CD14-positive monocyte (primary cell): Measurements from ENCODE around the gene UNK. TPM values are rescaled to one million over a fixed set of nuclear protein-coding genes. Genes with fewer than 3 reads are reported as not detected.
A peak's percentile ranks its signal among the peaks of the same experiment; 100 is the strongest.
"Not testable (repeated sequence)": the region's sequence is repeated elsewhere in the genome, so short reads cannot be mapped to it uniquely, and the experiment has no call there.

Experiments
- DNase-seq, 3 donors: peaks; one replicate each; pipeline ENCODE4 v3.0.0-alpha.2; 2011 to 2022
- H2AFZ ChIP-seq: 2 replicates; pipeline ENCODE4 v1.6.0; 2012; ENCODE audit warnings: mild to moderate bottlenecking, low read depth, low read length, inconsistent platforms; ENCODE audit not compliant: insufficient read depth, poor library complexity, severe bottlenecking
- H3K27ac ChIP-seq, 2 donors: 1 replicate in 1 of 2; 2 replicates in 1 of 2; pipeline ENCODE4 v1.5.1; 2012 to 2013; ENCODE audit warnings: low read length in 2 of 2, control low read depth in 1 of 2, inconsistent platforms in 1 of 2, low read depth in 1 of 2, mild to moderate bottlenecking in 1 of 2
- H3K27me3 ChIP-seq, 2 donors: one replicate each; pipeline versions ENCODE4 v1.6.0 to v1.6.1; 2011 to 2013; ENCODE audit warnings: low read length in 2 of 2; ENCODE audit not compliant: control insufficient read depth in 2 of 2, insufficient read depth in 2 of 2
- H3K36me3 ChIP-seq, 2 donors: replicated peaks in 1 of 2; 1 replicate in 1 of 2; 2 replicates in 1 of 2; pipeline versions ENCODE4 v1.5.1 to v1.6.1; 2012 to 2013; ENCODE audit warnings: low read length in 2 of 2, control low read depth in 1 of 2, inconsistent platforms in 1 of 2, mild to moderate bottlenecking in 1 of 2; ENCODE audit not compliant: insufficient read depth in 2 of 2, control insufficient read depth in 1 of 2
- H3K4me1 ChIP-seq, 2 donors: 1 replicate in 1 of 2; 2 replicates in 1 of 2; pipeline versions ENCODE4 v1.5.1 to v1.6.1; 2012 to 2013; ENCODE audit warnings: low read length in 2 of 2, control low read depth in 1 of 2, inconsistent platforms in 1 of 2, mild to moderate bottlenecking in 1 of 2, moderate library complexity in 1 of 2; ENCODE audit not compliant: insufficient read depth in 2 of 2, control insufficient read depth in 1 of 2
- H3K4me2 ChIP-seq: replicated peaks from 2 replicates; pipeline ENCODE3; 2012; ENCODE audit warnings: low read length, moderate library complexity, mild to moderate bottlenecking; ENCODE audit not compliant: poor library complexity, severe bottlenecking; ENCODE audit errors: extremely low read depth
- H3K4me3 ChIP-seq, 3 experiments: fragments of 200-600 bp in 1 of 3; sonication (generic) in 1 of 3; replicated peaks in 1 of 3; 1 replicate in 2 of 3; 2 replicates in 1 of 3; pipeline ENCODE4 v1.5.1; 2011 to 2013; ENCODE audit warnings: low read length in 3 of 3, mild to moderate bottlenecking in 3 of 3, control low read depth in 2 of 3, low read depth in 2 of 3, inconsistent platforms in 1 of 3, moderate library complexity in 1 of 3
- H3K79me2 ChIP-seq: 2 replicates; pipeline ENCODE4 v1.6.0; 2012; ENCODE audit warnings: mild to moderate bottlenecking, control low read depth, inconsistent platforms, low read length, moderate library complexity; ENCODE audit not compliant: insufficient read depth
- H3K9ac ChIP-seq: 2 replicates; pipeline ENCODE4 v1.6.0; 2017; ENCODE audit warnings: low read length, mild to moderate bottlenecking; ENCODE audit not compliant: insufficient read depth, poor library complexity, severe bottlenecking
- H3K9me3 ChIP-seq, 2 donors: replicated peaks in 1 of 2; 1 replicate in 1 of 2; 2 replicates in 1 of 2; pipeline versions ENCODE4 v1.5.1 to v1.6.1; 2012 to 2013; ENCODE audit warnings: low read length in 2 of 2, control low read depth in 1 of 2; ENCODE audit not compliant: control insufficient read depth in 1 of 2, insufficient read depth in 1 of 2
- H4K20me1 ChIP-seq: 2 replicates; pipeline ENCODE4 v1.6.0; 2012; ENCODE audit warnings: mild to moderate bottlenecking, low read length, control low read depth, moderate library complexity; ENCODE audit not compliant: insufficient read depth
- H3K27ac Mint-ChIP-seq, 7 donors: one replicate each; pipeline ENCODE4 v1.8.0; 2020; ENCODE audit warnings: mild to moderate bottlenecking in 7 of 7, mixed read lengths in 7 of 7, moderate library complexity in 6 of 7, inconsistent platforms in 2 of 7
- H3K27me3 Mint-ChIP-seq, 3 donors: one replicate each; pipeline ENCODE4 v1.8.0; 2021 to 2022; ENCODE audit warnings: low read depth in 3 of 3, mild to moderate bottlenecking in 3 of 3, mixed read lengths in 3 of 3, moderate library complexity in 3 of 3, inconsistent platforms in 1 of 3
- H3K36me3 Mint-ChIP-seq, 2 donors: one replicate each; pipeline ENCODE4 v1.8.0; 2020; ENCODE audit warnings: mixed read lengths in 2 of 2, inconsistent platforms in 1 of 2, mild to moderate bottlenecking in 1 of 2
- H3K4me1 Mint-ChIP-seq: one replicate; pipeline ENCODE4 v1.8.0; 2020; ENCODE audit warnings: mild to moderate bottlenecking, mixed read lengths
- H3K4me3 Mint-ChIP-seq, 2 donors: one replicate each; pipeline ENCODE4 v1.8.0; 2020; ENCODE audit warnings: mild to moderate bottlenecking in 2 of 2, mixed read lengths in 2 of 2, moderate library complexity in 1 of 2
- H3K9me3 Mint-ChIP-seq, 7 donors: one replicate each; pipeline ENCODE4 v1.8.0; 2020 to 2022; ENCODE audit warnings: mixed read lengths in 7 of 7, mild to moderate bottlenecking in 6 of 7, moderate library complexity in 6 of 7, inconsistent platforms in 2 of 7
- CTCF ChIP-seq: fragments of 200-600 bp; IDR thresholded peaks from one replicate; pipeline ENCODE4 v1.8.0; 2022; ENCODE audit warnings: antibody characterized with exemption, mild to moderate bottlenecking
- WGBS: methylation state at CpG from one replicate; pipeline ENCODE4 v1.1.5; 2013; ENCODE audit warnings: missing lambda C conversion rate; ENCODE audit not compliant: insufficient coverage; 5-methylcytosine and 5-hydroxymethylcytosine counted together
- intact Hi-C, 2 donors: fragments of 100-400 bp; cut with micrococcal nuclease; formaldehyde crosslinking; loops; one replicate each; pipeline versions ENCODE4 v1.15.0 to v1.15.1; 2023
- polyA plus RNA-seq, 3 donors: library from polyadenylated mRNA; depleted of rRNA in 1 of 3; unstranded in 2 of 3; stranded (reverse) in 1 of 3; fragments of 300-500 nt in 2 of 3; fragments of >200 nt in 1 of 3; fragmentation: Illumina TruSeq in 2 of 3; gene quantifications; 1 replicate in 2 of 3; 2 replicates in 1 of 3; pipeline ENCODE4 v1.2.3, GENCODE V29; 2012 to 2021

UNK gene
- polyA plus RNA-seq, 3 donors, result 6.3 to 12.9 (median 7.8) TPM

GRCh38 chr17:75759457-75759856, 25.1 kb upstream of the UNK start:
- H3K4me3 Mint-ChIP-seq, result no peak overlapping the region
- peaks cover 0 to 5% (median 0%) of the 10 kb centered on the region in 3 donors for H3K27me3 Mint-ChIP-seq
- peaks cover 26 to 30% of the 10 kb centered on the region in 2 donors for H3K36me3 Mint-ChIP-seq
- Histone ChIP-seq H3K79me2 (peaks cover 4% of the 10 kb centered on the region), H3K9ac (no peak overlapping the region), H3K27ac (no peak overlapping the region), H3K4me2 (no peak overlapping the region), H4K20me1 (peaks cover 9% of the 10 kb centered on the region), H3K27me3 (no peaks in the 10 kb centered on the region), H3K4me1 (peaks cover 19 to 27% of the 10 kb centered on the region in 2 donors), H3K4me3 (no peak overlapping the region), H3K36me3 (peaks cover 3 to 35% of the 10 kb centered on the region in 2 donors), H2AFZ (no peak overlapping the region), H3K9me3 (no peaks in the 10 kb centered on the region)
- intact Hi-C loops, result no loop called here
- TF ChIP-seq CTCF, result no peak
- peaks cover 26% of the 10 kb centered on the region for H3K4me1 Mint-ChIP-seq
- 88% methylated on average over 3 of the region's 3 CpGs for WGBS
- no peak for DNase-seq
- peaks cover 0 to 3% (median 0%) of the 10 kb centered on the region in 7 donors for H3K9me3 Mint-ChIP-seq
- peak overlapping the region in 1 of 7 donors; percentile 27 for H3K27ac Mint-ChIP-seq

- not testable (repeated sequence) for H3K9me3 Mint-ChIP-seq, H2AFZ ChIP-seq, H3K27me3 ChIP-seq, H3K4me3 Mint-ChIP-seq, H3K4me2 ChIP-seq, H3K4me3 ChIP-seq, H3K27ac ChIP-seq, H3K9me3 ChIP-seq, H4K20me1 ChIP-seq, DNase-seq, H3K79me2 ChIP-seq, H3K9ac ChIP-seq, H3K27me3 Mint-ChIP-seq
- H3K36me3 Mint-ChIP-seq, result peaks cover 26 to 30% of the 10 kb centered on the region in 2 donors
- H3K4me1 Mint-ChIP-seq, result peaks cover 21% of the 10 kb centered on the region
- H3K36me3 ChIP-seq, result peaks cover 3 to 35% of the 10 kb centered on the region in 2 donors
- peaks cover 21 to 33% of the 10 kb centered on the region in 2 donors for H3K4me1 ChIP-seq
- 93% methylated on average over 5 of the region's 6 CpGs for WGBS
- peak overlapping the region in 1 of 7 donors; percentile 50 for H3K27ac Mint-ChIP-seq
- intact Hi-C loops, result loop anchor here in 1 of 2 donors (5.0 kb wide), 1 partner anchor 62 kb away; no protein-coding TSS in a partner anchor
Measured at GRCh38 chr17:75759978-75760640, 24.5 kb upstream of the UNK start.
